ENCODE results near the gene MGLL.
A peak's percentile ranks its signal among the peaks of the same experiment; 100 is the strongest.

Gene MGLL

DNA sequence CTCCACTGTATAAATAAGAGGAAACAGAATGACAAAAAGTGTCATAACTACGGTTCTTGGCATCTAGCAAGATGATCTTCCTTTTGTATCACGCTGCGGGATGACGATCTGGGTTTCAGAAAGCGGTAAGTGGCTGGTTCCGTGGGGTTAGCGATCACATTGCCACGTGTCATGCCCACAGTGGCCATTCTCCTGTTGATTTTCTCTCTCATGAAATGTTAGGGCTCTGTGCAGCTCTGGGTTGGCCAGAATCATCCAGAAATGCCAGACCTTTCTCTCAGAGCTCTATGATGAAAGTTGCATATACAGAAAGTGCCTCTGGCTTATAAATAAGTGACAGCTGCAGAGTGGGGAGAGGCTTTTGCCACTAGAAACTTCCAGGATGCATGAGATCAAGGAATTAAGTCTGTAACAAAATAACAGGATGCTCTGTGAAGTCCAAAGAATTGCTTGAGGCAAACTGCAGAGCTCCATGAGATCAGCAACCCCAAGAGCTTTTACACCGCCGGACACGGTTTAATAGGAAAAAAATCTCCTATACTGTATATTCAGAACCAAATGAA lies 78.0 kb downstream of the MGLL start:
- H3K4me1 ChIP-seq (ENCODE audit: control insufficient read depth, insufficient read depth, low read length) = peaks cover 47% of the 10 kb centered on the region
- H3K27me3 ChIP-seq (ENCODE audit: control insufficient read depth, insufficient read depth, low read length) = no peaks in the 10 kb centered on the region
- H3K36me3 ChIP-seq (ENCODE audit: control insufficient read depth, insufficient read depth, low read length) = no peaks in the 10 kb centered on the region
- H3K9me3 ChIP-seq (ENCODE audit: control insufficient read depth, low read length) = no peaks in the 10 kb centered on the region
- no peak overlapping the region for H3K4me3 ChIP-seq (ENCODE audit: low read length)
- H3K9ac ChIP-seq (ENCODE audit: low read length) = no peak overlapping the region

DNA sequence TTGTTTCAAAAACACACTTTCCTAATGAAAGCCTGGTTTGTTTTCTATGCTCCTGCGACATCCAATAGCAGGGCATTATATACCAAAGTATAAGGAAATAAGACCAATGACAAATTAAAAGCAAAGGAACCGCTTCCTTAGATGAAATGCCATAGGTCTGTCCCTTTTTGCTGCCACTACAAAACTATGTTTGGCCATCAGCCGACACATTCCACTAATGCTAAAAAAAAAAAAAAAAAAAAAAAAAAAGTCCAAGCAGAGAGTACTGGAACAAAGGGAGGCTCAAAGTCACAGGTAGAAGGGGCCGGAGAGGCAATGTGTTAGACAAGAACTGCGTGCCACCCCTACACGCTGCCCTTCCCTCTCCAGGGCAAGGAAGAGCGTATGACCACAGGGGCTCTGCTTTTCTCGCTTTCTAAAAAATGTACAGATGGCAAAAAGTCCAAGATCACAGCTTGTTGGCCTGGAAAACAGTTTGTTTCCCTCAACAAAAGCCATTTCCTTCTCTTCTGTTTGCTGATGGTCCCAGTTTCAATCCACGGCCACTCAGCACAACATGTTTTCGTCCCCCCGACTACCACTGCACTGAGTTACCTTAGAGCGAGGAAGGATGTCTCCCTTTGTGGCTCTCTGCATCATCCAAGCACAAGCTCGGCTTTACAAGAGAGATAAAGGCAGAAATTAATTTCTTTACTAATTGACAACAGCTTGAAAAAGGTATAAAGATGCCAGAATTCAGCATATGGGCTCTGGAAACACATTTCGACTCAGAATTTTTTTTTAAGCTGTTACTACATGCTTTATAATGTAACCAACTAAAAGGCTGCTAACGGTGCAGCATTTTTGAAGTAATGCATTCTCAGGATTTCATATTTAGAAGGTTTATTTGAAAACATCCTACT lies 78.7 kb downstream of the MGLL start:
- no peak overlapping the region for H3K4me3 ChIP-seq (ENCODE audit: low read length)
- H3K27me3 ChIP-seq (ENCODE audit: control insufficient read depth, insufficient read depth, low read length) = no peaks in the 10 kb centered on the region
- H3K36me3 ChIP-seq (ENCODE audit: control insufficient read depth, insufficient read depth, low read length) = no peaks in the 10 kb centered on the region
- no peak overlapping the region for H3K9ac ChIP-seq (ENCODE audit: low read length)
- no peaks in the 10 kb centered on the region for H3K9me3 ChIP-seq (ENCODE audit: control insufficient read depth, low read length)
- peaks cover 47% of the 10 kb centered on the region for H3K4me1 ChIP-seq (ENCODE audit: control insufficient read depth, insufficient read depth, low read length)

- H3K4me1 ChIP-seq (ENCODE audit: control insufficient read depth, insufficient read depth, low read length) = peaks cover 48% of the 10 kb centered on the region
- H3K36me3 ChIP-seq (ENCODE audit: control insufficient read depth, insufficient read depth, low read length) = no peaks in the 10 kb centered on the region
- H3K9me3 ChIP-seq (ENCODE audit: control insufficient read depth, low read length) = no peaks in the 10 kb centered on the region
- no peak overlapping the region for H3K9ac ChIP-seq (ENCODE audit: low read length)
- H3K27me3 ChIP-seq (ENCODE audit: control insufficient read depth, insufficient read depth, low read length) = no peaks in the 10 kb centered on the region
- H3K4me3 ChIP-seq (ENCODE audit: low read length) = no peak overlapping the region
Observed at GRCh38 chr3:127742580-127742979, 79.7 kb downstream of the MGLL start.

DNA sequence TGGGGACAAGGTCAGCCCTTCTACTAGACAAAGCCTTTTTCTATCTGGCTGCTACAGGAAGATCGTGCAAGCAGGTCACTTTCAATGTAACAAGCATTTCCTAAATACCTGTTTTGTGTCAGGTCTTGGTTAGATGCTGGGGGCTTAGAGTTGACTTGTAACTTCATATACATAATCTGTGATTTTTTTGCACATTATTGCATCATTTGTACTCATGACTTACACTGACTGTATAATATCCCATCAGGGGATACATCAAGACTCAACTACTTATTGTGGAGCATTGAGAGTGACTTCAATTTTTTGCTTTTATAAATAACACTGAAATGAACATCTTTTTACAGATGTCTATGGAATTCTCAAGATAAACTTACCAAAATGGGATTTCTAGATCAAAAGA lies 80.6 kb downstream of the MGLL start:
- H3K9me3 ChIP-seq (ENCODE audit: control insufficient read depth, low read length) = no peaks in the 10 kb centered on the region
- H3K4me1 ChIP-seq (ENCODE audit: control insufficient read depth, insufficient read depth, low read length) = peaks cover 46% of the 10 kb centered on the region
- no peaks in the 10 kb centered on the region for H3K27me3 ChIP-seq (ENCODE audit: control insufficient read depth, insufficient read depth, low read length)
- H3K9ac ChIP-seq (ENCODE audit: low read length) = no peak overlapping the region
- no peaks in the 10 kb centered on the region for H3K36me3 ChIP-seq (ENCODE audit: control insufficient read depth, insufficient read depth, low read length)
- H3K4me3 ChIP-seq (ENCODE audit: low read length) = no peak overlapping the region

- H3K9ac ChIP-seq (ENCODE audit: low read length) = no peak overlapping the region
- H3K27me3 ChIP-seq (ENCODE audit: control insufficient read depth, insufficient read depth, low read length) = no peaks in the 10 kb centered on the region
- no peaks in the 10 kb centered on the region for H3K36me3 ChIP-seq (ENCODE audit: control insufficient read depth, insufficient read depth, low read length)
- H3K9me3 ChIP-seq (ENCODE audit: control insufficient read depth, low read length) = no peaks in the 10 kb centered on the region
- H3K4me1 ChIP-seq (ENCODE audit: control insufficient read depth, insufficient read depth, low read length) = peaks cover 46% of the 10 kb centered on the region
- H3K4me3 ChIP-seq (ENCODE audit: low read length) = no peak overlapping the region
Observed at GRCh38 chr3:127741246-127741645, 81.1 kb downstream of the MGLL start.

DNA sequence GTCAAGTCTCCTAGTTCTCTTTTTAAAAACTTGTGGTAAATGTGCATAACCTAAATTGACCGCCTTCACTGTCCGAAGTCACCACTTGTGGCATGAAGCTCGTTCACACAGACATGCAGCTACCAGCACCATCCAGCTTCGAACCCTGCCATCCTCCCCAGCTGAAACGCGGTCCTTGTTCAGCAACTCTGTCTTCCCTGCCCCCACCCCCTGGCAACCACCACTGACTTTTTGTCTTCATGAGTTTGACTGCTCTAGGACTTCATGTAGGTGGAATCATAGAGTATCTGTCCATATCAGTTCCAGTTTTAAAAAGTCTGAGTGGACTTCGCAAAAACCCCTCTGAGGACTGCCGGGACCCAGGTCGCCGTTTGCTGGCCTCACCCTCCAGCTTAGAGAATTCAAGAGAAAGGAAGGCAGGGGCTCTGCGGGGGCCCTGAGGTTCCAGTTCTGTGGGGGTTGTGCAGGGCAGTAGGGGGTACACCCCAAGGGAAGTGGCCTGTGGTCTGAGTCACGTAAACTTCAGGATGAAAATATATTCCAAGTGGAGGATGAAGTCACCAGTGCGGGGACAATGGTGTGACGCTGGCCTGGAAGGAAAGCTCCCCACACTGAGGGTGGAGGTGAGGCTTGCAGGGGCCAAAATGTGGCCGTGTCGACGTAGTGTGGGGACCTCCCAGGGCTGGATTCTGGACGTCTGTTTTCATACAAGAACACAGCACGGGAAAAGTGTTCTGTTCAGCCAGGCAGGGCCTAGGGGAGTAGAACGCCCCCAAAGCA lies 82.0 kb downstream of the MGLL start:
- Histone ChIP-seq H3K36me3 (ENCODE audit: control insufficient read depth, insufficient read depth, low read length) (no peaks in the 10 kb centered on the region), H3K9me3 (ENCODE audit: control insufficient read depth, low read length) (no peaks in the 10 kb centered on the region), H3K9ac (ENCODE audit: low read length) (no peak overlapping the region), H3K4me1 (ENCODE audit: control insufficient read depth, insufficient read depth, low read length) (peaks cover 46% of the 10 kb centered on the region), H3K4me3 (ENCODE audit: low read length) (no peak overlapping the region), H3K27me3 (ENCODE audit: control insufficient read depth, insufficient read depth, low read length) (no peaks in the 10 kb centered on the region)

DNA sequence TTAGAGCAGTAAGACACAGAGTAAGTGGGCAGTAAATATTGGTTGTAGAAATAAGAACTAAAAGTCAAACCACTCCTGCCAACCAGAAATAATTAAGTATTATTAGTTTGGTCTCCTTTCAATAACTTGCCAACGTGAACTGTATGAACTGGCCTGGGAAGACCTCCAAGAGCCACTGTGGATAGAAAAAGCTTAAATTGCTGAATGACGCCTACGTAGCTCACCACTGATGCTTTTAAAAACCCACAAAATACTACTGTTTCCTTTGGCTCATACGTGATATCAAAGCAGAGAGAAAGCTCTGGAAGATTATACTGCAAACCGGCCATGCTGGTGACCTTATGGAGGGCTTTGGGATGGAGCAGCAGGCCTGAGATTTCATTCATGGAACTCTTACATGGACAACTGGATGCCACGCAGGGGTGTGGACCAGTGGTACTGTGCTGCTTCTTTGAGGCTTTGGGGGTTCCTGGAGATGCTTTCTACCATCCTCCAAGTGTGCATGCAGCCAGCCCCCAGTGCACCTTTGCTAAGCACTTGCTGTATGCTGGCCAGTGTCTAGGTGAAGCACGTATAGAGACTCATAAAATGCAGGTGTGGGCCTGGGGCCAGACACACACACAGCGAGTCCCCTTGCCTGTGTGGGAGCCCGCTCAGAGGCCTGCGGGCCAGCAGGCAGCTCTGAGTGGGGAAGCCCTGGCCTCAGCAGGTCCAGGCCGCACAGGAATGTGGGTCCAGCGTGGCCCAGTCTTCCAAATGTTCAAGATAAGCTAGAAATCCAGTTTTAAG lies 82.8 kb downstream of the MGLL start:
- no peaks in the 10 kb centered on the region for H3K36me3 ChIP-seq (ENCODE audit: control insufficient read depth, insufficient read depth, low read length)
- H3K4me1 ChIP-seq (ENCODE audit: control insufficient read depth, insufficient read depth, low read length) = peaks cover 49% of the 10 kb centered on the region
- H3K4me3 ChIP-seq (ENCODE audit: low read length) = no peak overlapping the region
- no peaks in the 10 kb centered on the region for H3K27me3 ChIP-seq (ENCODE audit: control insufficient read depth, insufficient read depth, low read length)
- no peaks in the 10 kb centered on the region for H3K9me3 ChIP-seq (ENCODE audit: control insufficient read depth, low read length)
- no peak overlapping the region for H3K9ac ChIP-seq (ENCODE audit: low read length)

GRCh38 chr3:127738192-127738840 lies 84.0 kb downstream of the MGLL start:
- no peaks in the 10 kb centered on the region for H3K36me3 ChIP-seq (ENCODE audit: control insufficient read depth, insufficient read depth, low read length)
- H3K27me3 ChIP-seq (ENCODE audit: control insufficient read depth, insufficient read depth, low read length) = no peaks in the 10 kb centered on the region
- H3K4me3 ChIP-seq (ENCODE audit: low read length) = peak overlapping the region; percentile 14
- no peaks in the 10 kb centered on the region for H3K9me3 ChIP-seq (ENCODE audit: control insufficient read depth, low read length)
- peaks cover 54% of the 10 kb centered on the region for H3K4me1 ChIP-seq (ENCODE audit: control insufficient read depth, insufficient read depth, low read length)
- H3K9ac ChIP-seq (ENCODE audit: low read length) = peak overlapping the region; percentile 67

- Histone ChIP-seq H3K4me3 (ENCODE audit: low read length) (no peak overlapping the region), H3K27me3 (ENCODE audit: control insufficient read depth, insufficient read depth, low read length) (no peaks in the 10 kb centered on the region), H3K9me3 (ENCODE audit: control insufficient read depth, low read length) (no peaks in the 10 kb centered on the region), H3K36me3 (ENCODE audit: control insufficient read depth, insufficient read depth, low read length) (no peaks in the 10 kb centered on the region), H3K4me1 (ENCODE audit: control insufficient read depth, insufficient read depth, low read length) (peaks cover 54% of the 10 kb centered on the region), H3K9ac (ENCODE audit: low read length) (no peak overlapping the region)
Observed at GRCh38 chr3:127736801-127737539, 85.3 kb downstream of the MGLL start.

GRCh38 chr3:127735767-127736693 lies 86.3 kb downstream of the MGLL start:
- Histone ChIP-seq H3K4me1 (ENCODE audit: control insufficient read depth, insufficient read depth, low read length) (peaks cover 54% of the 10 kb centered on the region), H3K9ac (ENCODE audit: low read length) (peak overlapping the region; percentile 23), H3K4me3 (ENCODE audit: low read length) (no peak overlapping the region), H3K36me3 (ENCODE audit: control insufficient read depth, insufficient read depth, low read length) (no peaks in the 10 kb centered on the region), H3K27me3 (ENCODE audit: control insufficient read depth, insufficient read depth, low read length) (no peaks in the 10 kb centered on the region), H3K9me3 (ENCODE audit: control insufficient read depth, low read length) (no peaks in the 10 kb centered on the region)
